ENCODE measurements around the gene GSTM2.

GSTM2 gene

DNA sequence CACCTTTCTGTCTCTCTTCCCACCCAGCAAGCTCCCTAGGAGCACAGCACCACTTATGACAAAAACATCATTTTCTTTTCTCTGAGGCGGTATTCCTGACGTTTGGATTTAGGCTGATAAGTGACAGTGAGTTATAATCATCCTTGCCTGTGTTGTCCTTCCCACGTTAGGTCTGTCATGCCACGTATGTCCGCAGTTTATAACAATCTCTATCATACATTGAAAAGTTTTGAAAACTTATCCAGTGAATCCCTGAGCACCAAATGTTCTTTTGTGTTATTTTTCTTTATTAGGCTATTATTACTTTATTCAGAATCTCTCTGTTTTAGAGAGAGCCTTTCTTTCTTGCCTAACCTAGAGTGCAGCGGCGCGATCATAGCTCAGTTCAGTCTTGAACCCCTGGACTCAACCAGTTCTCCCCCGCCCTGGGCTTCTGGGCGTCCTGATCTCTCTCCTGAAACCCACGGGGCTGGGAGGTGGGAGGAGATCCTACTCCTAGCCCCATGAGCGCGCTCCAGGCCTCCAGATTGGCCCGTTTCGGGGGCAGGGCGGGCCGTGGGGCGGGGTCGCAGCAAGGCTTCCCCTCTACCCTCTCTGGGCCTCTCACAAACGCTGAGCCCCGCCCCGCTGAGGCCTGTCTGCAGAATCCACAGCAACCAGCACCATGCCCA lies at the start of gene GSTM2:
Gene GSTM2, plus strand, starts transcription at position 606 of the 671 bp plus-strand sequence. Its CDS starts 59 bp downstream, at position 665.
- H3K27ac Mint-ChIP-seq = peak within 1 kb of the TSS; percentile 76
- H3K27me3 Mint-ChIP-seq = no peaks in the 10 kb centered on the region
- no peaks in the 10 kb centered on the region for H3K9me3 Mint-ChIP-seq
- H3K4me3 Mint-ChIP-seq = peak within 1 kb of the TSS; percentile 76
- peaks cover 27% of the 10 kb centered on the region for H3K4me1 Mint-ChIP-seq
- H3K36me3 Mint-ChIP-seq = peaks cover 7% of the 10 kb centered on the region

DNA sequence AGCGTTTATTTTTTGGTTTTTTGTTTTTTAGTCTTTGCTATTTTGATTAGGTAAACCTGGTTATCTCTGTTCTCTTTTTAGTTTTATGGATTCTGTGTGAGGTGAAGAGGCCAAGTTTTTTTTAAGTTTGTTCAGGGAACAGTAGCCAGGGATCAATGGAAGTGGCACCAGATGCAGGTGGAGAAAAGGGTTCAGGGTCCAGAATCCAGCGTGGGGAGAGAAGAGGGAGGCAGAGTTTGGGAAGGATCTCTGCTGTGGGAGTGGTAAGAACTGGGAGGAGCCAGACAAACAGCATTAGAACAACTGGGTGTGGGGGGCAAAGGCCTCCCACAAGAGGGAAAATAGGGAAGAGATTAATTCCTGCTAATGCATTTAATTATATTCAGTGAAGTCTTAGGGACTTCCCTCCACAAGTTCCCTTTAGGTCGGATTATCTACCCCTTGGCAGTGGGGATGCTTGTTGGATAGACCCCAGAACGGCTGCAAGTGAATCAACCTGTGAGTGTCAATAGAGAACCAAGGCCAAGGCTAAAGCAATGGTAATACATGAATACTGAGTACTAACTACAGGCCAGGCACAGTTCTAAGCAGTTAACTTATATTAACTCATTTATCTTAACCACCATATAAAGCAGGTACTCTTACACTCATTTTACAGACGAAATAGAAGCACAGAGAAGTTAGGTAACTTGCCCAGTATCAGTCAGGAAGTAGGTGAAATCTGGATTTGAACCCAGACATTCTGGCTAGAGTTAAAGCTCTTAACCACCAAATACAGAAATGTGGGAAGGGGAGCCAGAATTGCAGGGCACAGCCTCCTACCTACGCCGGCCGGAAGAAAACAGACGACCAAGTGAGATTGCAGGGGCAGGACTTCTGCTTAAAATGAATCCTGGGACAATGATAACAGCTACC lies 48.9 kb upstream of the GSTM2 start:
- Mint-ChIP-seq H3K27me3 (no peaks in the 10 kb centered on the region), H3K4me3 (peak overlapping the region; percentile 91), H3K36me3 (no peaks in the 10 kb centered on the region), H3K9me3 (no peaks in the 10 kb centered on the region), H3K27ac (peak overlapping the region; percentile 99), H3K4me1 (peaks cover 60% of the 10 kb centered on the region)

DNA sequence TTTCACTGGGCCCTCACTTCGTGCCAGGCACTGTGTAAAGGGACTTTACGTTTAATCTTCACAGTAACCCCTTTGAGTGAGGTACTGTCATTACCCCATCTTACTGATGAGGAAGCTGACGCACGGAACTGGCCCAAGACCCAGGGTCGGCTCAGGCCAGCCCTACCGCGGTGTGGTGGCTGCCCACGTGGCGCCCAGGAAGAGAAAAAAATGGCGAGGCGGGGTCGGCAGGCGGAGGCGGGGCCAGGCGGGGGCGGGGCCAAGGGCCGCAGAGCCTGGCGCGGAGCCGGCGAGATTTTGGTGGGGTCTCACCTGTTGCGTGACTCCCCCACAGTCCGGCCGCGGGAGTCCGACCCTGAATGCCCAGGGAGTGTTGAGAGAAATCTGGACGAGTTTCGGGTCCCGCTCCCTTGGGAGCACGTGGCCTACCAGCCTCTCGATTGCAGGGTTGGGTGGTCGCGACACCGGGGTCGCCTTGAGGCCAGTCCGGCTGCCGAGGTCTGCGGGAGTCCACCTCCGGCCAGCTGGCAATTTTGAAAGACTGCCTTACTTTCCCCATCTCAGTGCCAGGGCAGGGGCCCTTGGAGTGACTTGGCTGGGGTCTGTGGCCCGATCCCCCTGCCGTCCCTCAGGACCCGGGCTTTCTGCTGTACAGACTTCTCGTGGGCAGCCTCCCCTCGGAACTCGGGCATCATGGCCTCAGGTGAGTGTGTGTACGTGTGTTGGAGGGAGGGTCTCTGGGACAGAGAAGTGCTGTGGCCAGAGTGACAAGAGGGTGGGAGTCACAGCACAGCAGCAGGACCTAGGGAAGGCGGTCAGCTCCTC lies 48.1 kb upstream of the GSTM2 start, which contains the start of the genes AMPD2 and GNAT2:
Gene AMPD2, plus strand, starts transcription at position 262 of the 825 bp plus-strand sequence. CDS start 1,339 bp downstream, outside the sequence.
Gene GNAT2, minus strand, starts transcription at position 41 of the 825 bp plus-strand sequence. CDS start 6,746 bp downstream, outside the sequence.
- Mint-ChIP-seq H3K9me3 (no peaks in the 10 kb centered on the region), H3K4me1 (peaks cover 67% of the 10 kb centered on the region), H3K36me3 (no peaks in the 10 kb centered on the region), H3K27ac (peak within 1 kb of the TSS; percentile 99), H3K4me3 (peak within 1 kb of the TSS; percentile 91), H3K27me3 (no peaks in the 10 kb centered on the region)

DNA sequence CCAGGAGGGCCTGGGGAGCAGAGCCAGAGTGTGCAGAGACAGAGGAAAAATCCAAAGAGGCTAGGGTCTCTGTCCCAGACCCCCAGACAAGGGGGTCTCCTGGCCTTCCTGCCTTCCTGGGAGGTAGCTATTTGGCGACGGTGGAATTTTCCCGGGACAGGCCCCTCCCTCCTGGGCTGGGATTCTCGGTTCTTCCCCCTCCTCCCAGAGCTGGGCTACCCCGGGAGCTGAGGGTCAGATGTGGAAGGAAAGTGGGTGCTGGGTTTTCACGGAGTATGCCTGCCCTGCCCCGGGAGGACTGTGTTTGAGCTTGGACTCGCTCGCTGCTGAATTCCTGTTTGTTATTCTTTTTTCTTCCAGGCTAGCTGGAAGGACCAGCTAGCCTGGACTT lies 47.5 kb upstream of the GSTM2 start:
- Mint-ChIP-seq H3K4me1 (peaks cover 69% of the 10 kb centered on the region), H3K9me3 (no peaks in the 10 kb centered on the region), H3K27ac (peak overlapping the region; percentile 99), H3K36me3 (no peaks in the 10 kb centered on the region), H3K4me3 (peak overlapping the region; percentile 91), H3K27me3 (no peaks in the 10 kb centered on the region)

DNA sequence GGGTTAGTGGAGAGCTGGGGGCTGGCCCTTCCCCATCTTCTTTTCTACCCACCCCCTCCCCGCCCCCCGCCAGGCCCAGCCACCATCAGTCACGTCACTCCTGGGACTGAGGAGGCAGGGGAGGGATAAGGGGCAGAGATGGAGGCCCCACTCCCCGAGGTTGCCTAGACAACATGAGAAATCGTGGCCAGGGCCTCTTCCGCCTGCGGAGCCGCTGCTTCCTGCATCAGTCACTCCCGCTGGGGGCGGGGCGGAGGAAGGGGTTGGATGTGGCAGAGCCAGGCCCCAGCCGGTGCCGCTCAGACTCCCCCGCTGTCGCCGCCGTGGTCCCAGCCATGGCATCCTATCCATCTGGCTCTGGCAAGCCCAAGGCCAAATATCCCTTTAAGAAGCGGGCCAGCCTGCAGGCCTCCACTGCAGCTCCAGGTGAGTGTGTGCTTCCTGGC lies 47.0 kb upstream of the GSTM2 start:
- H3K27ac Mint-ChIP-seq = peak overlapping the region; percentile 99
- H3K27me3 Mint-ChIP-seq = no peaks in the 10 kb centered on the region
- H3K9me3 Mint-ChIP-seq = no peaks in the 10 kb centered on the region
- H3K4me3 Mint-ChIP-seq = peak overlapping the region; percentile 91
- H3K4me1 Mint-ChIP-seq = peaks cover 70% of the 10 kb centered on the region
- no peaks in the 10 kb centered on the region for H3K36me3 Mint-ChIP-seq

DNA sequence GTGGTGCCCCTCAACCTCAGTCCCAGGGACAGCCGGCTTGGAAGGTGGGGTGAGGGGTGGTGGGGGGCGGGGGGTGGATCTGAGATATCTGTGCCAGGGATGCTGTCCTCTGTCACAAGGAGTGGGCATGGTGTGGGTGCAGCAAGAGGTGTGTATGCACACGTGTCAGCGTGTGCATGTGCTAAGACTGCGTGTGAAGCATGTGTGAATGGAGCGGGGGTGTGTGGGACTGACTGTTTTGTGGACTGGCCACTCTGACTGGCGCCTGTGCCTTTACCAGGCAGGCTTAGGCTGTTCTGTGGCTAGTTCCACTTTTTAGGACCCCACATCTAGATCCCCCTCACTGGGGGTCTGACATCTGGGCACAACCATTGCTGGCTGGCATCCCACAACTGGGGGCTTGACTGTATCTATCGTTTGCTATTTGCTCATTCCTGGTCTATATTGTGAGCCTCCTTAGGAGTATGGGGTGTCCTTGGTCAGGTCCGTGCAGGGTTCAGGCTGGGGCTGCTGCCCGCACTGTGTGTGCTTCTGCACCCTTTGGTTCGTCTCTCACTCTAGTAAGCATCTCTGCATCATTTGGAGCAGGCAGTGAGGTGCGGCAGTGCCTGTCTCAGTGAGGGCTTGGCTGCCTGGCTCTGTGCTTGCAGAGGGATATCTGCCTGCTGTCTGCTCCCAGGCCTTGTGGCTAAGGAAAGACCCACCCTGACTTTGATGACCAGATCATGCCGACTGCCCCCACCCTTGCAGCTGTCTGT lies 46.3 kb upstream of the GSTM2 start:
- H3K4me1 Mint-ChIP-seq = peaks cover 63% of the 10 kb centered on the region
- H3K9me3 Mint-ChIP-seq = no peaks in the 10 kb centered on the region
- peak overlapping the region; percentile 81 for H3K27ac Mint-ChIP-seq
- peak overlapping the region; percentile 91 for H3K4me3 Mint-ChIP-seq
- no peaks in the 10 kb centered on the region for H3K27me3 Mint-ChIP-seq
- no peaks in the 10 kb centered on the region for H3K36me3 Mint-ChIP-seq

DNA sequence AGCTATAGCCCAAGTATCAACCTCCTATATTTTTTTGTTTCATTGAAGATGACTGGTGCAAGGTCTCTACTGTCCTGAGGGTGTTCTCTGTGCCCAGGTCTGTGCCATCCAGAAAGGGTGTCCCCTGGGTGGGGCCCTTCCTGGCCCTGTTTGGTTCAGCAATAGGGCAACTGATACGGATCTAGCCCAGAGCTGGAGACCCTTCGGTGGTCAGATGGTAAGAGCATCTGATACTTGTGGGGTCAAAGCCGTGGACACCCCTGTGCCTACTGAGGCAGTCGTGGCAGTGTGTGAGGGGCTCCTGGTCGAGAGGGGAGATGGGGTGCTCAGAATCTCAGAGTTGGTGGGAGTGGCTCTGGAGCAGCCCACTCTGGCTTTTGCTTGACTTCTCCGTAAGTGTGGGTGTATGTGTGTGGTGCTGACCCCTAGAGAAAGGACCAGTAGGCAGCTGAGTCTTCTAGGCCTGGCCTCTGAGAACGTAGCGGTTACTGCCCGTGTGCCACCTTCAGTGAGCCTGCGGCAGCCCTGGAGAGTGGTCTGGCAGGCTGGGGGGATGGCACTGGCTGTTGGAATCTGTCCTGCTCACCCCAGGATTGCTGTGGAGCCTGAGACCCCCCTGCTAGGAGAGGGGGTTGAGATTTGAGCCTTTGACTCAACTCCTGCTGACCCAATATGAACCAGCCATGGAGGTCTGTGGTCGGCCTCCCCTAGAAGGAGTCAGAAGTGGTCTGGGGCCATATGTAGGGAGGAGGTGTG lies 45.5 kb upstream of the GSTM2 start:
- Mint-ChIP-seq H3K9me3 (no peaks in the 10 kb centered on the region), H3K4me1 (peaks cover 55% of the 10 kb centered on the region), H3K36me3 (no peaks in the 10 kb centered on the region), H3K27me3 (no peaks in the 10 kb centered on the region), H3K4me3 (peak overlapping the region; percentile 91), H3K27ac (peak overlapping the region; percentile 81)

DNA sequence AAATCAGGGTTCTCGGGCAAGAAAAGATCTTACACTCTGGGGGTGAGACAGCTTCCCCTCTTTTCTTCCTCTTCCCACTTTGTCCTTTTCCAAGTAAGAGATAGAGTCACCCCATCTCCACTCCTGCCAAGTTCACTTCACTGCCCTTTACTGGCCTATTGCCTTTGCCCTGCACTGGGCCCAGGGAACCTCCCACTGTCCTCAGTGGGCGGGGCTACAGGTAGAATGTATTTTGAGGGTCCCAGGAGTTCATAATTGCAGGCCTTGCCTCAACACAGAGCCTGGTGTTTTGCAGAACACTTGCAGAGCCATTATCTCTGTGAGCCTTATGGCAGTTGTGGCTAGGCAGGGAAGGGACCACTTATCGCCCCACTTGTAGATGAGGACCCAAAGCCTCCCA lies 45.0 kb upstream of the GSTM2 start:
- H3K4me1 Mint-ChIP-seq = peaks cover 51% of the 10 kb centered on the region
- H3K36me3 Mint-ChIP-seq = no peaks in the 10 kb centered on the region
- peak overlapping the region; percentile 91 for H3K4me3 Mint-ChIP-seq
- no peaks in the 10 kb centered on the region for H3K9me3 Mint-ChIP-seq
- H3K27me3 Mint-ChIP-seq = no peaks in the 10 kb centered on the region
- peak overlapping the region; percentile 25 for H3K27ac Mint-ChIP-seq

DNA sequence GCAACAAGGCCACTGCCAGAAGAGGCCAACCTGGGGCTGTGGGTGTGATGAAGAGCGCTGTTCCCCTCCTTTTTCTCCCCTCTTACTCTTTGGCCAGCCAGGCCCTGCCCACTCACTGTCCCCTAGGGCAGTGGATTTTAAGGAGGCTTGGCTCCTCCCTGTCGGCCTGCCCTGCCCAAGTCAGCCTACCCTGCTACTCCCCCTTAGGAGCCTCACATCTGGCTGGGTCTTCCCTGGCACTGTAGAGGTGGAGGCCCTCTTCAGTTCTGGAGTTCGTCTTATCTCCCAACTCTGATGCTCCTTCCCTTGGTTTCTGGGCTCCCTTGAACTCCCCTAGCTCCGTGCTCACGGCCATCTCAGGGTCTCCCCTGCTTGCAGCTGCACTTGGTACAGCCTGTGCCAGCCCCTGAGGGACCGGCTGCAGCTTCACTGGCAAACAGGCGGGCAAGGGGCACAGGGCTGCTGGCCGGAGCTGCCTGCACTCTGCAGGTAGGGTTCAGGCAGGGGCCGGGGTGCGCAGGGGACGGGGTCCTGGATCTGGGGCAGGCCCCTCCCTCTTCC lies 44.2 kb upstream of the GSTM2 start:
- Mint-ChIP-seq H3K9me3 (no peaks in the 10 kb centered on the region), H3K4me1 (peaks cover 47% of the 10 kb centered on the region), H3K4me3 (peak overlapping the region; percentile 76), H3K27me3 (no peaks in the 10 kb centered on the region), H3K27ac (peak overlapping the region; percentile 88), H3K36me3 (no peaks in the 10 kb centered on the region)

DNA sequence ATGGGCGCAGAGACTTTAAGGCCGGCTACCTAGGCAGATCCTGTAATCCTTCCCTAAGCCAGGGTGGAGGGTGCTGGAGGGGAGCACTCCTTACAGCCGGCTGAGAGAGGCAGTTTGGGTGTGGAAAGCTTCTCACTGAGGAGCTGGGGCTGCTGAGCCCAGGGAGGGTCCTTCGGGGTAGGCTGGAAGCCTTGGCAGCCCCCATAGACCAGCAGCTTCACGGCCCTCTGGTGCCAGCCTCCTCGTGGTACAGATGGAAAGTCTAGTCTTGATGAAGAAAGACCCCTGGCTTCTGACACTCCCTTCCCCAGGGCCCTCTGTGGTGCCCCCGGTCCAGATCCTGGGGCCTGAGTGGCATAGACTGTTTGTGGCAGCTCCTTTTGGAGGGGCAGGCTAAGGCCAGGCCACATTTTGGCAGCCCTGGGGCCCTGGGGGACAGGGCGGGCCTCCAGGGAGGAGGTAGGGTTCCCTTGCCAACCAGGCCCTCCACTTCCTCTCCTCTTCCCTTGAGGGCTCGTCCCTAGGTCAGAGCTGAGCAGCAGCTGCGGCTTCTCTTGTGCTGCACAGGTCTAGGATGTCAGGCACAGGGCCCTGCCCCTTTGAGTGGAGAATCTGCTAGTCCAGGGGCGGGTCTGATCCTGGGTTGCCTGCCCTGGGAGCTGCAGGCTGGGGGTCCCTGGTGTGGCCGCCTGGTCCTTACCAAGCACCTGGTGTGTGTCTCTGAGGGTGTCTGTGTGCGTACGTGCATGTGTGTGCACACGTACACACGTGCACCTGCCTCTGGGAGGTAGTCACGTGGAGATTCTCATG lies 43.5 kb upstream of the GSTM2 start:
- Mint-ChIP-seq H3K27ac (peak overlapping the region; percentile 51), H3K4me3 (peak overlapping the region; percentile 23), H3K36me3 (peaks cover under 1% of the 10 kb centered on the region), H3K9me3 (no peaks in the 10 kb centered on the region), H3K27me3 (no peaks in the 10 kb centered on the region), H3K4me1 (peaks cover 40% of the 10 kb centered on the region)

DNA sequence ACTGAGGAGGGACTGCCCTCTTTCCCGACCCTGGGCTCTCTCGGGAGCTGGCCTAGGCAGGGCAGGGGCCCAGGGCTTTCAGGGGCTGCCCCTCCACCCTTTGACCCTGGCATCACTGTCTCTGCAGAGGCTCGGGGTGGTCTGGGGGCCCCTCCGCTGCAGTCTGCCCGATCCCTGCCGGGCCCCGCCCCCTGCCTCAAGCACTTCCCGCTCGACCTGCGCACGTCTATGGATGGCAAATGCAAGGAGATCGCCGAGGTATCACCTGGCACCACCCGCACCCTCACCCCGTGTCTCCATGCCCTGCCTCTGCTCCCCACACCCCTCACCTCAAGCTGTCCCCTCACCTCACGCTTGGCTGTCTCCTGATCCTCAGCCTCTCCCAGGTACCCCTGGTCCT lies 42.7 kb upstream of the GSTM2 start:
- Mint-ChIP-seq H3K4me3 (no peak overlapping the region), H3K27me3 (no peaks in the 10 kb centered on the region), H3K4me1 (peaks cover 38% of the 10 kb centered on the region), H3K9me3 (no peaks in the 10 kb centered on the region), H3K36me3 (peaks cover 5% of the 10 kb centered on the region), H3K27ac (no peak overlapping the region)

DNA sequence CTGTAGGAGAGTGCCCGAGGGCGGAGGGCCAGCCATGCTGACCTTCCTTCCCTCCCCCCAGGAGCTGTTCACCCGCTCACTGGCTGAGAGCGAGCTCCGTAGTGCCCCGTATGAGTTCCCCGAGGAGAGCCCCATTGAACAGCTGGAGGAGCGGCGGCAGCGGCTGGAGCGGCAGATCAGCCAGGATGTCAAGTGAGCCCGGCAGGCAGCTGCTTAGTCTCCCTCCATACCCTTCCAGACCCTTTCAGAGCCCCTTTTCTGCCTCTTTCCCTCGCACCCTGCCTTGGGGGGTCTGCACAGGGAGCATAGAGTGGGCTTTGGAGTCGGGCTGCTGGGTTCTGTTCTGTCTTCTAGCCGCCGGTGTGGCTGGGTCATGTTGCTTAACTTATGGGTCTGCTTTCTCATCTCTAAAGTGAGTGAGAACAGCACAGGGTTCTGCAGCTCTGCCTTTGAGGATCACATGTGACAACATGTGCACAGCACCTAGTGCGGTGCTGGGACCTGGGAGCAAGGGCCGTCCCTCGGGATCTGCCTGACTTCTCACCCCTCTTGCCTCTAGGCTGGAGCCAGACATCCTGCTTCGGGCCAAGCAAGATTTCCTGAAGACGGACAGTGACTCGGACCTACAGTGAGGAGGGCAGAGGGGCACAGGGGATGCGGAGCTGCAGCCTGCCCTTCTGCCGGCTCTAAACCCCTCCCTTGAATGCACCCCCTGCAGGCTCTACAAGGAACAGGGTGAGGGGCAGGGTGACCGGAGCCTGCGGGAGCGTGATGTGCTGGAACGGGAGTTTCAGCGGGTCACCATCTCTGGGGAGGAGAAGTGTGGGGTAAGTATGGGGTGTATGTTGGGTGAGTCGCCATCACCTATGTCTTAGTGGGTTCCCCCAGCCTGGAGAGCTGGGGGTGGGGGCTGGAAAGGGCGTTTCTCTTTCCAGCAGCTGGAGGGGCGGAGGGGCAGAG lies 42.0 kb upstream of the GSTM2 start:
- Mint-ChIP-seq H3K9me3 (no peaks in the 10 kb centered on the region), H3K36me3 (peaks cover 5% of the 10 kb centered on the region), H3K27ac (no peak overlapping the region)

More for the DNA sequence above, 42.0 kb upstream of the GSTM2 start:
- Mint-ChIP-seq H3K4me3 (no peak overlapping the region), H3K27me3 (no peaks in the 10 kb centered on the region), H3K4me1 (peaks cover 38% of the 10 kb centered on the region)

All from activated naive CD4-positive, alpha-beta T cell treated with anti-CD3 and anti-CD28 coated beads, Interleukin-2, amount 50 U/mL, for 24 hours (primary cell).